ENCODE results near the gene ACER3.
A peak's percentile ranks its signal among the peaks of the same experiment; 100 is the strongest.

ACER3 gene

GRCh38 chr11:77064648-77065217 is 204.0 kb downstream of the ACER3 start:
- DNase-seq: no peak

GRCh38 chr11:77065878-77066228 is 205.1 kb downstream of the ACER3 start:
- no peak for DNase-seq

- DNase-seq: peak; percentile 88
These were observed 205.7 kb downstream of the ACER3 start, which contains the start of gene CAPN5 for GRCh38 chr11:77066229-77067042. Gene CAPN5, plus strand, starts transcription at chr11:77066971. Its CDS starts 17,916 bp downstream, at chr11:77084887.

DNA sequence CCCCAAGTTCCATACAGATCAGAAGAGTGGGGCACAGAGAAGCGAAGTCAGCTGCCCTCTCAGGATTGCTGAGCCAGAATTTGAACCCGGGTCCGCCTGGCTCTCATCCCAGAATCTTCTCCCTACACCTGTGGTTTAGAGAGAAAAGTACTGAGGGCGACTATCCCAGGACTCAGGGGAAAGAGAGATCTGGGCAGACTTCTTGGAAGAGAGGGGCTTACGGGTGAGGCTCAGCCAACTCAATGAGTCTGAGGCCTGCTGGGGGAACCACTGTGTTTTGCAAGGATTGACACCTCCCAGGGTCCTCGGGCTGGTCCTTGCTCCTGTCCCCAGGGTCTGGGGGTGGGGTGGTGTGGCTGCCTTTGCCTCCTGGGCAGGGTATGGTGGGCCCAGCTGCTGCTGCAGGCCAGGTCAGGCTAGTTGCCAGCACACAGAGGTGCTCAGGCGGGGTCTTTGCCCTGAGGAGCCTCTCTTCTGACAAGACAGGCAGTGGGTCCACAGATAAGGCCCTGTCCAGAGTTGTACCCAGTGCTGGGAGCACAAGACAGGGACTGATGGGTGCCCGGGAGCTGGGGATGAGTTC is 207.2 kb downstream of the ACER3 start:
- DNase-seq: no peak

DNA sequence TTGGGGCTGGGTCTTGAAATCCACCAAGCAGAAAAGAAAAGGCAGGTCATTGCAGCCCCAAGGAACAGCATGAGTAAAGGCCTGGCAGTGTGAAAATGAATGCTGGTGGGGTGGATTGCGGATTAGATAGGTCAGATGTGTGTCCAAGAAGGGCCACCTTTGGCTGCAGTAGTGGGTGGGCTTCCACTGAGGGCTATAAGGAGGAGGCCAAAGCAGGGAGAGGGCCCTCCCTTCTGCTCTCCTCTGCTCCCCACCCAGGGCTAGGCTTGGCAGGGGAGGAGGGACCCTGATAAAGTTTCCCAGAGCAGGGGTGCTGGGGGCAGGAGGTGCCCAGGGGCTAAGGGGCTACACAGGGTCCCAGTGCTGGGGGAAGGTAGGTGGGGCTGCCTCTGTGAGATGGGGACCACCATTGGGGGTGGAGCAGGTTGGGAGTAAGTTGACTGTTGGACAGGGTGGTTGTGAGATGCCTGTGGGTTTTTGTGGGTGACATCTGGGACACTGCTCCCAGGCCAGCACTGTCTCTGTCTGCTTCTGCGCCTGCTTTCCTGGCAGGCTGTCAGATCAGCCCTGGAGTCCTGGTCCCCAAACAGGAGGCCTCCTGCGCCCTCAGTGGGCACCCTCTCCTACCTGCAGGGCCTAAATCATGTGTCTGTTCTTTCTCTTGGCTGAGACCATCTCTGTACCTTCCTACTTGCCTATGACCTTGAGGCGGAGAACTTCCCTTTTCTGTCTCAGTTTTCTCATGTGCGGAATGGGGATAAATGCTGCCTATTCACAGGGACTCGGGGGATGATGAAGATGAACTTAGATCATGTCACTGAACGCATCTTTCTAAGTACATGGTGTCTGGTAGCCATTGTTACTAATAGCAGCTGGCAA is 208.0 kb downstream of the ACER3 start:
- DNase-seq: no peak

DNA sequence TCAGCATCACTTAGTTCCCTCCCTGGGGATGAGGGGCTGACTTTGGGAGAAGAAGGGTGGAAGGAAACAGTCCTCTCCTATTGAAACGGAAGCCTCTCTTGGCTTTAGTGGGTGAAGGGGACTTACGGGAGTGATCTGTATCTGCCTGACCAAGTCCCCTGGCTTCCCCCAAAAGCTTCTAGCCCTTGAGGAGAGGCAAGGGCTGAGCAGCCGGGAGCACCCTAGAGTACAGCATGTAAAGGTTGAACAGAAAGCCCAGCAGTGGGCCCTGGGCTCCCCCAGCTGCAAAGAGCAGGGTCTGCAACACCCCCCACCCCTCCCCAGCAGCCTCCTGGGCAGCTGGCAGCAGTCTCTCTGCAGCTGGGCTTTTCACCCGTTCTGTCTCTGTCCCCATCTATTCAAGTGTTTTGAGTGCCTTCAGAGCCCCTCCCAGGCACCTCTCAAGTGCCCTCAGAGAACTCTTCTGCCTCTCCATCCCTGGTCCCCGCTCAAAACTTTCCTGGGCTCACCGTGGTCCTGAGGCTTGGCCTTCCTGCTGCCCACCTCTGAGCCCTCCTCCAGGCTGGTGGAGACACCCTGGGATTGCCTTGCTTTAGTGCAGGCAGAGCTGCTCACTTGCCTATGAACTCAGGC is 208.7 kb downstream of the ACER3 start:
- no peak for DNase-seq

- no peak for DNase-seq
These were observed 209.4 kb downstream of the ACER3 start for GRCh38 chr11:77069969-77070582.

- no peak for DNase-seq
These were observed 210.4 kb downstream of the ACER3 start for GRCh38 chr11:77071077-77071476.

- DNase-seq: no peak
These were observed 211.2 kb downstream of the ACER3 start for GRCh38 chr11:77071671-77072605.

GRCh38 chr11:77072851-77073327 is 212.2 kb downstream of the ACER3 start:
- DNase-seq: no peak

- no peak for DNase-seq
These were observed 212.7 kb downstream of the ACER3 start for GRCh38 chr11:77073328-77074001.

- no peak for DNase-seq
These were observed 213.5 kb downstream of the ACER3 start for GRCh38 chr11:77074205-77074604.

GRCh38 chr11:77074626-77075221 is 214.0 kb downstream of the ACER3 start:
- no peak for DNase-seq

DNA sequence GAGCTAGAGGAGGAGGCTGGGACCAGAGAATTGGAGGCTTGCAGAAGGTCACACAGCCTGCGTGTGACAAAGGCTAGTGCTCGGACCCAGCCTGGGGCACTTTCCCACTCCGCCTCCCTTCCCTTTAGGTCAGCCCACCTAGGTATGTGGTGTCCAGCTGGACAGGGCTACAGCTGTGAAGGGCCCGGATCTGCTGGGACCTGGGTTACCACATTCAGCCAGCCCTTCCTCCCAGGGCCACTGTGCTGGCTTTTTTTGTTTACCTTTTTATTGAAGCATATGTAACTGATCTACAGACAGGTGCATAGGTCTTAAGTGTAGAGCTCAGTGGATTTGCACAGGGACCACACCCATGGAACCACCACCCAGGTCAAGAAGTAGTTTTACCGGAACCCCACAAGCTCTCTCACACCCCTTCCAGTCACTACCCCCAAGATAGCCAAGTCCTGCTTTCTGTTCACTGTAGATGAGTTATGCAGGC is 214.7 kb downstream of the ACER3 start:
- DNase-seq: peak; percentile 56

All from NCI-H146 (cell line).